Fibroblast of villous mesenchyme (primary cell): Measurements from ENCODE around the gene C19orf12. TPM values are rescaled to one million over a fixed set of nuclear protein-coding genes. Genes with fewer than 3 reads are reported as not detected.
"Not testable (repeated sequence)": the region's sequence is repeated elsewhere in the genome, so short reads cannot be mapped to it uniquely, and the experiment has no call there.

ENCODE experiments used
- DNase-seq: peaks from one replicate; pipeline ENCODE4 v3.0.0-alpha.2; 2010; ENCODE audit warnings: low read depth
- H3K4me3 ChIP-seq: 2 replicates; pipeline ENCODE4 v1.5.1; 2011; ENCODE audit warnings: low read depth, mild to moderate bottlenecking, low read length
- CTCF ChIP-seq: IDR thresholded peaks from 2 replicates; pipeline ENCODE4 v1.5.1; 2012; ENCODE audit warnings: low read depth, mild to moderate bottlenecking, low read length; ENCODE audit not compliant: insufficient read depth
- total RNA-seq: library from RNA; depleted of rRNA; stranded (reverse); fragments of >200 nt; gene quantifications from 2 replicates; pipeline ENCODE4 v1.2.3, GENCODE V29; 2012

The C19orf12 gene
- total RNA-seq, 1 donor = 38.4 TPM

GRCh38 chr19:29672933-29673336 is 42.1 kb downstream of the C19orf12 start:
- no peak for TF ChIP-seq CTCF
- no peak for DNase-seq
- no peak overlapping the region for H3K4me3 ChIP-seq

- no peak for DNase-seq
- H3K4me3 ChIP-seq = no peak overlapping the region
- TF ChIP-seq CTCF = no peak
These were observed 42.6 kb downstream of the C19orf12 start for GRCh38 chr19:29672319-29672932.

GRCh38 chr19:29671393-29672160 is 43.5 kb downstream of the C19orf12 start:
- peak; percentile 18 for TF ChIP-seq CTCF
- H3K4me3 ChIP-seq = no peak overlapping the region
- no peak for DNase-seq

- not testable (repeated sequence) for H3K4me3 ChIP-seq, DNase-seq
These were observed 44.1 kb downstream of the C19orf12 start for GRCh38 chr19:29671026-29671392.

GRCh38 chr19:29670255-29670654 is 44.8 kb downstream of the C19orf12 start:
- no peak for TF ChIP-seq CTCF
- H3K4me3 ChIP-seq = no peak overlapping the region

GRCh38 chr19:29668746-29669609 is 46.1 kb downstream of the C19orf12 start:
- no peak for TF ChIP-seq CTCF
- no peak for DNase-seq
- no peak overlapping the region for H3K4me3 ChIP-seq

More at GRCh38 chr19:29670255-29670654, 44.8 kb downstream of the C19orf12 start:
- DNase-seq = no peak

GRCh38 chr19:29667901-29668341 is 47.1 kb downstream of the C19orf12 start:
- H3K4me3 ChIP-seq = no peak overlapping the region
- DNase-seq = no peak
- no peak for TF ChIP-seq CTCF
